ENCODE results near the gene TRAF3IP1. TPM values are rescaled to one million over a fixed set of nuclear protein-coding genes. Genes with fewer than 3 reads are reported as not detected.
A peak's percentile ranks its signal among the peaks of the same experiment; 100 is the strongest.

TRAF3IP1 gene
- total and polyA plus RNA-seq, 10 donors = 2.6 to 19.2 (median 8.8) TPM

GRCh38 chr2:238427435-238428162 is 107.3 kb downstream of the TRAF3IP1 start:
- H3K4me3 ChIP-seq = peak overlapping the region; percentile 83 to 100 (median 92)
- 9 to 17% (median 14%) methylated on average over 7 to 20 of the region's 20 CpGs for WGBS, 5 donors
- H3K27me3 ChIP-seq (replicated peaks in 1 of 7) = no peaks in the 10 kb centered on the region
- TF ChIP-seq POLR2A (IDR thresholded peaks at IDR 0.05) (no peak), CTCF (IDR thresholded peaks at IDR 0.05 in 8 of 11, conservative IDR thresholded peaks at IDR 0.05 in 3 of 11) (no peak), POLR2AphosphoS5 (IDR thresholded peaks at IDR 0.05) (no peak)
- peak overlapping the region; percentile 86 to 96 (median 93) for H3K27ac ChIP-seq
- H3K9me3 ChIP-seq = peaks cover 0 to 9% (median 0%) of the 10 kb centered on the region in 8 donors
- H3K36me3 ChIP-seq = peaks cover 0 to 15% (median 4%) of the 10 kb centered on the region in 6 donors
- peaks cover 14 to 61% (median 38%) of the 10 kb centered on the region in 6 donors for H3K4me1 ChIP-seq
- peak; percentile 88 for DNase-seq
- intact Hi-C loops (cut with DNase I; ENCODE audit: low total_unique reads) = no loop called here

GRCh38 chr2:238428866-238429265 is 108.5 kb downstream of the TRAF3IP1 start:
- DNase-seq = no peak
- Histone ChIP-seq H3K27ac (no peak overlapping the region), H3K4me1 (peaks cover 14 to 68% (median 38%) of the 10 kb centered on the region in 6 donors), H3K9me3 (peaks cover 0 to 9% (median 0%) of the 10 kb centered on the region in 8 donors), H3K4me3 (peak overlapping the region in 1 of 8 donors; percentile 96), H3K36me3 (peaks cover 0 to 28% (median 14%) of the 10 kb centered on the region in 6 donors), H3K27me3 (replicated peaks in 1 of 7) (no peaks in the 10 kb centered on the region)
- TF ChIP-seq POLR2AphosphoS5 (IDR thresholded peaks at IDR 0.05) (no peak), CTCF (IDR thresholded peaks at IDR 0.05 in 8 of 11, conservative IDR thresholded peaks at IDR 0.05 in 3 of 11) (no peak), POLR2A (IDR thresholded peaks at IDR 0.05) (no peak)
- intact Hi-C loops (cut with DNase I; ENCODE audit: low total_unique reads) = no loop called here
- 92 to 96% (median 95%) methylated on average over 8 of the region's 8 CpGs for WGBS, 5 donors

- Histone ChIP-seq H3K27ac (no peak overlapping the region), H3K4me3 (no peak overlapping the region), H3K27me3 (replicated peaks in 1 of 7) (no peaks in the 10 kb centered on the region), H3K36me3 (peaks cover 2 to 47% (median 33%) of the 10 kb centered on the region in 6 donors), H3K9me3 (peaks cover 0 to 9% (median 0%) of the 10 kb centered on the region in 8 donors), H3K4me1 (peaks cover 13 to 81% (median 35%) of the 10 kb centered on the region in 6 donors)
- 97 to 98% (median 97%) methylated on average over 6 of the region's 6 CpGs for WGBS, 5 donors
- TF ChIP-seq CTCF (IDR thresholded peaks at IDR 0.05 in 8 of 11, conservative IDR thresholded peaks at IDR 0.05 in 3 of 11) = no peak
- intact Hi-C loops (cut with DNase I; ENCODE audit: low total_unique reads) = no loop called here
- DNase-seq = no peak
Measured at GRCh38 chr2:238430781-238431180, 110.5 kb downstream of the TRAF3IP1 start.

GRCh38 chr2:238431456-238431855 is 111.1 kb downstream of the TRAF3IP1 start:
- peaks cover 8 to 76% (median 31%) of the 10 kb centered on the region in 6 donors for H3K4me1 ChIP-seq
- DNase-seq = no peak
- TF ChIP-seq POLR2A (IDR thresholded peaks at IDR 0.05) (no peak), POLR2AphosphoS5 (IDR thresholded peaks at IDR 0.05) (no peak), CTCF (IDR thresholded peaks at IDR 0.05 in 8 of 11, conservative IDR thresholded peaks at IDR 0.05 in 3 of 11) (no peak)
- H3K4me3 ChIP-seq = no peak overlapping the region
- no peaks in the 10 kb centered on the region for H3K27me3 ChIP-seq (replicated peaks in 1 of 7)
- H3K27ac ChIP-seq = no peak overlapping the region
- H3K9me3 ChIP-seq = peaks cover 0 to 9% (median 0%) of the 10 kb centered on the region in 8 donors
- intact Hi-C loops (cut with DNase I; ENCODE audit: low total_unique reads) = no loop called here
- H3K36me3 ChIP-seq = peaks cover 2 to 53% (median 38%) of the 10 kb centered on the region in 6 donors
- 69 to 96% (median 78%) methylated on average over 1 of the region's 1 CpG for WGBS, 5 donors

Measured in spleen (tissue), 11 donors.